Kidney epithelial cell (primary cell): ENCODE measurements around the gene FOXG1. TPM values are rescaled to one million over a fixed set of nuclear protein-coding genes. Genes with fewer than 3 reads are reported as not detected.

ENCODE experiments used
- DNase-seq: peaks from one replicate; pipeline ENCODE4 v3.0.0-alpha.2; 2010; ENCODE audit warnings: low read depth
- H3K27me3 ChIP-seq: 2 replicates; pipeline ENCODE4 v1.6.0; 2011; ENCODE audit warnings: low read length; ENCODE audit not compliant: control insufficient read depth, insufficient read depth
- H3K36me3 ChIP-seq: 2 replicates; pipeline ENCODE4 v1.5.1; 2011; ENCODE audit warnings: low read length; ENCODE audit not compliant: control insufficient read depth, insufficient read depth
- H3K4me3 ChIP-seq: 2 replicates; pipeline ENCODE4 v1.5.1; 2011; ENCODE audit warnings: low read depth, mild to moderate bottlenecking, control low read depth, low read length
- total RNA-seq: library from RNA; depleted of rRNA; stranded (reverse); fragments of >200 nt; gene quantifications from 2 replicates; pipeline ENCODE4 v1.2.3, GENCODE V29; 2015
- TF ChIP-seq, protein P1 (sequence below): IDR thresholded peaks from 2 replicates; pipeline ENCODE4 v1.5.1; 2011; ENCODE audit warnings: mild to moderate bottlenecking, moderate library complexity, low read length, control low read depth, inconsistent platforms; ENCODE audit not compliant: insufficient read depth, poor library complexity, severe bottlenecking

Gene FOXG1
- total RNA-seq, 1 donor from 2014 or later, result 0.17 TPM

DNA sequence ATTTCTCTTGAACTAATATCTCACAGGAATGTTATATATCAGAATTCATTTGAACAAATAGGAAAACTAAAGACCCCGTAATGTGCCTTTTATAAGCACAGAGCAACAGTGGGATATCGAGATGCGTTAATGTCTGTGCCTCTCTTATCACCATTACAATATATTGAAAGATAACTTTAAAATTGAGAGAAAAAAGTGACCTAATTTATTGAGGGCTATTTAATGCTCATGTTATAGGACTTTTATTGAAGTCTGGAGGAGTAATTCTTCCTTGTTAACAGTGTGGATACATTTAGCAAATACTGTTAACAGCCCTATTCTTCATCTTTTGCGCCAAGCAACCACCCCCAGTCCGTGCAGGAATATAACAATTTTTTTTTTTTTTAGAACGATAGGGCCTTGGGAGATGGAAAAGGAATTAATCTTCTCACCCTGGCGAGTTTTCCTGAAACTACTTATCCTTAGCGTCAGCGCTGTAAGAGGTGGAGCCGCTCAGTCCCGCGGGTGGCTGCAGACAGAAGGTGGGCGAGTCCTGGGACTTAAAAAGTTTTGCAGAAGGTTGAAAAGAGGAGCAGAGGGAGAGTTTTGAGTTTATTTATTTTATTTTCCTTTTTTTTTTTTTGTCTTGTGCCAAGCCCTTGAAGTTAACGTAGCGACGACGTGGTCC lies 11.0 kb downstream of the FOXG1 start:
- no peak for DNase-seq
- peaks cover 60% of the 10 kb centered on the region for H3K27me3 ChIP-seq

DNA sequence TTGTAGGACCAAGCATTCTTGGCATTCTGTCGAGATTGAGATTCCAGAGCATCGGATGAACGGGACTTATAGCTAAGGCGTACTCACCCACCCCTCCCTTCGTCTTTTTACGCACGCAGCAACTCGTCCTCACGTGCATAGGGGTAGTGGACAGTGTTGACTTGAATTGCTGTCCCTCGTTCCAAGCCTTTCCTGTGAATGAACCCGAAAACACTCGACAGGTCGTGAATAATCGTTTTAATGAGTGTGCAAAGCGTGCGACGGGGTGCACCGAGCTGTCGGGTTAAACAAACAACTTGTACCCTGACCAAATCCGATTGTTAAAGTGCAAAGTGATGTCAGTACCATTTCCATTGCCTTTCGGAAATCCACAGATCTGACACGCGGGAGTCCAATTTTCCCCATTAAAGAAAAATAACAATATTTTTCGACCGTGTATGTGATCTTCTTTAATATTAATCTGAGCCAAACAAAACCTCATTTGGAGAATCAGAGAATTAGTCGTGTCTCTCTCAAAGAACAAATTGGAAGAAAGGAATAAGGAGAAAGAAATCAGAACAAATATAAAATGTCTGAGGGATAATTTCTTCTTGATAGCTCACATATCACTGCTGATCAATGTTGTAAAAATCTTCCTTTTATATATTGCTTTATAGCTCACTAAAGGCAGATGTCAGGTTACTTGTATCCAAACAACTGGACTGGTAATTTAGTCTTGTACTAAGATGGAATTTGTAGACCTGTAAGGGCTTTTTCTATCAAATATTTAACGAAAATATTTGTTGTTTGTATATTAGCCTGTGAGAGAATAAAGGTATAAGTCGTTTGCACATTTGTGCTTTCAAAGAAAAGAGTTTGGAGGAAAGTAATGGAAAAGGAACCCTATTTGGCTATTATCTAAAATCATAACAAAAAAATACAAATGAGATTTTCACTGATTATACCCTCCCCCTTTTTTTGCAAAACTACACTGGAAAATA lies 11.8 kb downstream of the FOXG1 start:
- no peak for DNase-seq
- H3K27me3 ChIP-seq, result peaks cover 51% of the 10 kb centered on the region
- TF ChIP-seq, protein P1, sequence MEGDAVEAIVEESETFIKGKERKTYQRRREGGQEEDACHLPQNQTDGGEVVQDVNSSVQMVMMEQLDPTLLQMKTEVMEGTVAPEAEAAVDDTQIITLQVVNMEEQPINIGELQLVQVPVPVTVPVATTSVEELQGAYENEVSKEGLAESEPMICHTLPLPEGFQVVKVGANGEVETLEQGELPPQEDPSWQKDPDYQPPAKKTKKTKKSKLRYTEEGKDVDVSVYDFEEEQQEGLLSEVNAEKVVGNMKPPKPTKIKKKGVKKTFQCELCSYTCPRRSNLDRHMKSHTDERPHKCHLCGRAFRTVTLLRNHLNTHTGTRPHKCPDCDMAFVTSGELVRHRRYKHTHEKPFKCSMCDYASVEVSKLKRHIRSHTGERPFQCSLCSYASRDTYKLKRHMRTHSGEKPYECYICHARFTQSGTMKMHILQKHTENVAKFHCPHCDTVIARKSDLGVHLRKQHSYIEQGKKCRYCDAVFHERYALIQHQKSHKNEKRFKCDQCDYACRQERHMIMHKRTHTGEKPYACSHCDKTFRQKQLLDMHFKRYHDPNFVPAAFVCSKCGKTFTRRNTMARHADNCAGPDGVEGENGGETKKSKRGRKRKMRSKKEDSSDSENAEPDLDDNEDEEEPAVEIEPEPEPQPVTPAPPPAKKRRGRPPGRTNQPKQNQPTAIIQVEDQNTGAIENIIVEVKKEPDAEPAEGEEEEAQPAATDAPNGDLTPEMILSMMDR, result no peak
- no peak overlapping the region for H3K4me3 ChIP-seq
- H3K36me3 ChIP-seq, result no peaks in the 10 kb centered on the region

More for the DNA sequence above, 11.0 kb downstream of the FOXG1 start:
- no peaks in the 10 kb centered on the region for H3K36me3 ChIP-seq
- H3K4me3 ChIP-seq, result no peak overlapping the region
- TF ChIP-seq, protein P1, result no peak

DNA sequence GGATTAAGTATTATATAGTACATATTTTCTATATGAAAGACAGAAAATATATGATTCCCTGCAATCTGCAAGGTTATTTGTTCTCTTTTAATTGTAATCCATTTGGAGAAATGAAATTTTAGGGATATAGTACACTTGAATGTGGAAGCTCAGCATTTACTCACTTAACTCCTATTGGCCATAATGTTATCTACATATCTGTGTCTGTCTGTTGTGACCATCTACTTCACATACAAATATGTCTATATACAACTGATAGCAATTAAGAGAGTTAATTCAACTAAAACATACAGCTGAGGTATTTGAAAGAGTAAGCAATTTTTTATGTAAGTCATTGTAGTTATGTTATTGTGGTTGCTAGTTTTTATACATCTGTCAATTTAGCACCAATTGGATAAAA lies 12.9 kb downstream of the FOXG1 start:
- H3K27me3 ChIP-seq, result peaks cover 51% of the 10 kb centered on the region
- H3K36me3 ChIP-seq, result no peaks in the 10 kb centered on the region
- TF ChIP-seq, protein P1, result no peak
- H3K4me3 ChIP-seq, result no peak overlapping the region
- DNase-seq, result no peak

DNA sequence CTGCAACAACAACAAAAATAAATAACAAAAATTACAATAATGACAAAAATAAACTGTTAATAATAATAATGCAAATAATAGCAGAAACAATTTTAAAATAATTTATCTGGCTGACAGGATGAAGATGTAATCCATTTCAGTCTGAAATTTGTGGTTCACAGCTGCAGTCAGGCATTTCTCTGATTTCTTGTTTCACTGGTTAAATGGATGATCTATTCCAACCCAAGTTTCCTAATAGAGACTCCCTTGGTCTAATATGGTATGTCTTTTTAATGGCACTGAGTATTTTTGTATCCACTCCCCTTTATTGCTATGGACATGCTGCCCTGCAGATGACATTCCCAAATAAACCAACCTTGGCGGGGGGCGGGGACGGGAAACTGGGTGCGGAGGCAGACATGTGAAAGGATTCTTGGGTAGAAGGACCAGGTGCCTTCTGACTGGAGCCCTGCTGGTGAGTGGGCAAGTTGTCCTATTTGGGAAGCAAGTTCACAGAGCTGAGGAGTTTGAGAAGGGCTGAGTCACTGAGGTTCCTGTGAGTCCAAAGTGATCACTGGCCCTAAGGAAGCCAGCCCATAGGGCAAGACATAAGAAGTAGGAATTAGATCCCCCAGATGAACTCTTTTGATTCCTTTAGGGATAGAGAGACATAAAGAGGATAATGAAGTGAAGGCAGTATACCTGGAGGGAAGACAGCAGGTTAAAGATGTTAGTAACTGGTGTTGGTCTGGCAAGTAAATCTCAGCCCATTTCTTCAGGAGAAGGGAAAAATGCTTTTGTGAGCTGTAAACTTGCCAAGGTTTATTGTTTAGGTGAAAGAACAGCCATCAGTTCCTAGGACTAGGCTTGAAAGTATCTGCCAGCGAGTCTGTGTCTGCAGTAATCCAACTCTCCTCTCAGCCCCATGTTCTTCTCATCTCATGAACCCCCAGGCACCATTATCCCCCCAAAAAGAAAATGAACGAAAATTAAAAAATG lies 14.5 kb downstream of the FOXG1 start:
- H3K4me3 ChIP-seq, result no peak overlapping the region
- H3K36me3 ChIP-seq, result no peaks in the 10 kb centered on the region
- H3K27me3 ChIP-seq, result peaks cover 50% of the 10 kb centered on the region
- TF ChIP-seq, protein P1, result no peak
- no peak for DNase-seq

DNA sequence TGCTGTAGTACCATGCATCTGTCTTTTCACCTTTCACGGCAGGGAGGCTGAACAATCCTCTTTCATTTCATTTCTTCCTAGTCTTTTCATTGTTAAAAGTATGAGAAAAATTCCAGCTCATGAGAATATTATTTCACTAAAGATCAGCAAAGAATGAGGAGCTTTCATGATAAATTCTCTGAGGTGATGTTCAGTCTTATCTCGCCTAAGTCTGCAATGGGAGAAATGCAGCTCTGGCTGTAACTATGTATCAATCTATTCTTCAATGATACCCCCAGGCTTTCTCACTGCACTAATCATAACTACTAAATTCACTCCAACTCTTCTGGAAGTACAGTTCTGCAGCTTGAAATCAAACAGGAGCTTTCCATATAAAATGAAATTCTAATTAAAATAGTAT lies 15.7 kb downstream of the FOXG1 start:
- no peak for DNase-seq
- Histone ChIP-seq H3K4me3 (no peak overlapping the region), H3K36me3 (no peaks in the 10 kb centered on the region), H3K27me3 (peaks cover 47% of the 10 kb centered on the region)
- TF ChIP-seq, protein P1, result no peak
